Naive thymus-derived CD4-positive, alpha-beta T cell (primary cell): ENCODE measurements around the gene ZDHHC15. TPM values are rescaled to one million over a fixed set of nuclear protein-coding genes. Genes with fewer than 3 reads are reported as not detected.
"Not testable (repeated sequence)": the region's sequence is repeated elsewhere in the genome, so short reads cannot be mapped to it uniquely, and the experiment has no call there.

ENCODE experiments used
- ATAC-seq: fragments of 150-1000 bp; cut with Tn5 transposase; 2 replicates; pipeline ENCODE4 v1.10.0; 2021; ENCODE audit warnings: mild to moderate bottlenecking, moderate library complexity
- CTCF ChIA-PET: fragments of 350-600 bp; sonication (Branson Sonifier 250); formaldehyde crosslinking; loops from one replicate; lab custom pipeline; 2021; ENCODE audit warnings: antibody characterized with exemption; lab: Charles Lee
- POLR2A ChIA-PET: fragments of 350-600 bp; sonication (Branson Sonifier 250); formaldehyde crosslinking; loops from one replicate; lab custom pipeline; 2021; ENCODE audit warnings: antibody characterized with exemption, inconsistent platforms; lab: Charles Lee
- DNase-seq, 9 donors: peaks; one replicate each; pipeline versions ENCODE4 v3.0.0 to v3.0.0-alpha.2; 2020 to 2022; ENCODE audit warnings: mixed read lengths in 1 of 9
- H3K27ac ChIP-seq: one replicate; pipeline ENCODE4 v1.7.0; 2013; ENCODE audit warnings: mild to moderate bottlenecking, low read depth, low read length, moderate library complexity
- H3K27me3 ChIP-seq, 2 donors: one replicate each; pipeline ENCODE4 v1.7.0; 2013; ENCODE audit warnings: low read length in 2 of 2, mild to moderate bottlenecking in 2 of 2, moderate library complexity in 2 of 2; ENCODE audit not compliant: control insufficient read depth in 2 of 2, insufficient read depth in 2 of 2
- H3K36me3 ChIP-seq, 3 experiments: 1 replicate in 2 of 3; 2 replicates in 1 of 3; pipeline ENCODE4 v1.7.0; 2013; ENCODE audit warnings: low read length in 3 of 3, mild to moderate bottlenecking in 3 of 3, moderate library complexity in 1 of 3; ENCODE audit not compliant: insufficient read depth in 3 of 3, control insufficient read depth in 2 of 3
- H3K4me1 ChIP-seq, 2 donors: one replicate each; pipeline ENCODE4 v1.7.0; 2013; ENCODE audit warnings: low read length in 2 of 2, mild to moderate bottlenecking in 2 of 2, moderate library complexity in 1 of 2; ENCODE audit not compliant: control insufficient read depth in 2 of 2, insufficient read depth in 2 of 2
- H3K4me3 ChIP-seq: 2 replicates; pipeline ENCODE4 v1.7.0; 2013; ENCODE audit warnings: mild to moderate bottlenecking, low read length
- H3K9me3 ChIP-seq, 3 experiments: 1 replicate in 2 of 3; 2 replicates in 1 of 3; pipeline ENCODE4 v1.7.0; 2013; ENCODE audit warnings: low read length in 3 of 3; ENCODE audit not compliant: control insufficient read depth in 2 of 3
- H3K27ac Mint-ChIP-seq, 9 donors: one replicate each; pipeline ENCODE4 v1.8.0; 2020 to 2022; ENCODE audit warnings: mixed read lengths in 9 of 9, mild to moderate bottlenecking in 8 of 9, moderate library complexity in 5 of 9, inconsistent platforms in 2 of 9
- H3K27me3 Mint-ChIP-seq, 5 donors: one replicate each; pipeline ENCODE4 v1.8.0; 2021 to 2022; ENCODE audit warnings: mixed read lengths in 5 of 5, mild to moderate bottlenecking in 1 of 5
- H3K36me3 Mint-ChIP-seq, 5 donors: one replicate each; pipeline ENCODE4 v1.8.0; 2020 to 2022; ENCODE audit warnings: mixed read lengths in 5 of 5, mild to moderate bottlenecking in 3 of 5, inconsistent platforms in 1 of 5
- H3K4me1 Mint-ChIP-seq, 7 donors: one replicate each; pipeline ENCODE4 v1.8.0; 2020 to 2022; ENCODE audit warnings: mixed read lengths in 7 of 7, mild to moderate bottlenecking in 3 of 7, inconsistent platforms in 1 of 7
- H3K4me3 Mint-ChIP-seq, 10 donors: one replicate each; pipeline ENCODE4 v1.8.0; 2020 to 2022; ENCODE audit warnings: mild to moderate bottlenecking in 10 of 10, mixed read lengths in 10 of 10, moderate library complexity in 6 of 10, inconsistent platforms in 2 of 10
- H3K9me3 Mint-ChIP-seq, 11 donors: one replicate each; pipeline ENCODE4 v1.8.0; 2020 to 2022; ENCODE audit warnings: mixed read lengths in 11 of 11, mild to moderate bottlenecking in 4 of 11, inconsistent platforms in 1 of 11, moderate library complexity in 1 of 11
- intact Hi-C, 2 donors: fragments of 100-400 bp; cut with micrococcal nuclease; formaldehyde crosslinking; loops; one replicate each; pipeline ENCODE4 v1.15.1; 2023
- polyA plus RNA-seq, 2 donors: library from polyadenylated mRNA; unstranded; fragments of 300-500 nt; fragmentation: Illumina TruSeq; gene quantifications; one replicate each; pipeline ENCODE4 v1.2.3, GENCODE V29; 2021
- total RNA-seq, 6 experiments: library from RNA in 5 of 6; stranded (reverse) in 5 of 6; gene quantifications; 1 replicate in 5 of 6; 2 replicates in 1 of 6; pipeline ENCODE4 v1.2.3 and lab custom pipeline; 2021 to 2026

ZDHHC15 gene
- under 1 TPM in 4 of 5 experiments, not detected in 1; 0.16 to 0.84 (median 0.42) TPM for total RNA-seq
- under 1 TPM; 0.55 to 0.57 TPM for polyA plus RNA-seq
- total RNA-seq (lab: John Stamatoyannopoulos, UW): 1.3 reads per million, percentile 2 among the genes with 10 or more reads in this experiment

GRCh38 chrX:75522565-75523431 lies at the start of gene ZDHHC15:
Gene ZDHHC15 (minus strand): TSS chrX:75523037. CDS start chrX:75523024, 13 bp downstream.
- ChIA-PET POLR2A (interaction anchor here (0.8 to 1.1 kb wide), 3 partner anchors 249 to 649 kb away, joined by 3 to 7 read pairs (median 5); partner anchors contain the start of gene UPRT), CTCF (no interaction called here)
- Mint-ChIP-seq H3K27ac (peak within 1 kb of the TSS; percentile 15 to 93 (median 90)), H3K4me3 (peak within 1 kb of the TSS; percentile 70 to 97 (median 90)), H3K9me3 (no peaks in the 10 kb centered on the region), H3K27me3 (no peaks in the 10 kb centered on the region), H3K36me3 (no peaks in the 10 kb centered on the region), H3K4me1 (peaks cover 9 to 38% (median 30%) of the 10 kb centered on the region in 7 donors)
- H3K27me3 ChIP-seq: no peaks in the 10 kb centered on the region
- no peaks in the 10 kb centered on the region for H3K36me3 ChIP-seq
- intact Hi-C loops: loop anchor here in 1 of 2 donors (1.0 to 10.0 kb wide), 5 partner anchors 248 to 1958 kb away; partner anchors contain the start of genes ABCB7, CHIC1, MAGEE1 and NEXMIF
- DNase-seq: peak; percentile 18 to 63 (median 51)
- peak within 1 kb of the TSS; percentile 66 for H3K27ac ChIP-seq
- no peaks in the 10 kb centered on the region for H3K9me3 ChIP-seq
- peak; percentile 91 for ATAC-seq
- H3K4me3 ChIP-seq: peak within 1 kb of the TSS; percentile 64
- peaks cover 0 to 7% of the 10 kb centered on the region in 2 donors for H3K4me1 ChIP-seq

GRCh38 chrX:75560544-75560943 lies 37.7 kb upstream of the ZDHHC15 start:
- POLR2A ChIA-PET, H3K27ac ChIP-seq, H3K4me3 Mint-ChIP-seq, intact Hi-C loops, CTCF ChIA-PET, H3K36me3 ChIP-seq, ATAC-seq, H3K27me3 Mint-ChIP-seq, DNase-seq, H3K4me1 ChIP-seq, H3K27ac Mint-ChIP-seq, H3K36me3 Mint-ChIP-seq, H3K9me3 ChIP-seq, H3K4me1 Mint-ChIP-seq, H3K27me3 ChIP-seq, H3K4me3 ChIP-seq: not testable (repeated sequence)
- peaks cover 0 to 40% (median 7%) of the 10 kb centered on the region in 11 donors for H3K9me3 Mint-ChIP-seq

- ATAC-seq (no peak), DNase-seq (peak in 1 of 9 donors; percentile 1)
- Mint-ChIP-seq H3K27me3 (no peaks in the 10 kb centered on the region), H3K27ac (no peak overlapping the region), H3K36me3 (peaks cover 0 to 9% (median 7%) of the 10 kb centered on the region in 5 donors), H3K4me3 (no peak overlapping the region), H3K9me3 (peaks cover 0 to 29% (median 8%) of the 10 kb centered on the region in 11 donors), H3K4me1 (peaks cover 0 to 11% (median 4%) of the 10 kb centered on the region in 7 donors)
- Histone ChIP-seq H3K4me3 (no peak overlapping the region), H3K9me3 (no peaks in the 10 kb centered on the region), H3K27me3 (no peaks in the 10 kb centered on the region), H3K4me1 (no peaks in the 10 kb centered on the region), H3K27ac (no peak overlapping the region), H3K36me3 (no peaks in the 10 kb centered on the region)
- intact Hi-C loops: no loop called here
- CTCF ChIA-PET: no interaction called here
- POLR2A ChIA-PET: no interaction called here
These were observed 24.9 kb upstream of the ZDHHC15 start for GRCh38 chrX:75547783-75548182.

GRCh38 chrX:75546724-75547511 lies 24.1 kb upstream of the ZDHHC15 start:
- peaks cover 0 to 15% (median 7%) of the 10 kb centered on the region in 5 donors for H3K36me3 Mint-ChIP-seq
- no peak for ATAC-seq
- Histone ChIP-seq H3K27me3 (no peaks in the 10 kb centered on the region), H3K36me3 (no peaks in the 10 kb centered on the region), H3K4me1 (no peaks in the 10 kb centered on the region), H3K4me3 (no peak overlapping the region), H3K27ac (no peak overlapping the region), H3K9me3 (no peaks in the 10 kb centered on the region)
- no peaks in the 10 kb centered on the region for H3K27me3 Mint-ChIP-seq
- CTCF ChIA-PET: no interaction called here
- POLR2A ChIA-PET: no interaction called here
- peaks cover 0 to 11% (median 4%) of the 10 kb centered on the region in 7 donors for H3K4me1 Mint-ChIP-seq
- peak overlapping the region in 1 of 10 donors; percentile 40 for H3K4me3 Mint-ChIP-seq
- peaks cover 0 to 31% (median 8%) of the 10 kb centered on the region in 11 donors for H3K9me3 Mint-ChIP-seq
- DNase-seq: no peak
- no peak overlapping the region for H3K27ac Mint-ChIP-seq
- intact Hi-C loops: no loop called here

- CTCF ChIA-PET: no interaction called here
- Histone ChIP-seq H3K27me3 (no peaks in the 10 kb centered on the region), H3K4me3 (no peak overlapping the region), H3K27ac (no peak overlapping the region), H3K9me3 (no peaks in the 10 kb centered on the region), H3K4me1 (no peaks in the 10 kb centered on the region), H3K36me3 (no peaks in the 10 kb centered on the region)
- intact Hi-C loops: no loop called here
- ATAC-seq: no peak
- DNase-seq: no peak
- H3K9me3 Mint-ChIP-seq: peaks cover 0 to 20% (median 3%) of the 10 kb centered on the region in 11 donors
- no peaks in the 10 kb centered on the region for H3K27me3 Mint-ChIP-seq
- POLR2A ChIA-PET: no interaction called here
- H3K36me3 Mint-ChIP-seq: peaks cover 0 to 15% (median 7%) of the 10 kb centered on the region in 5 donors
- H3K27ac Mint-ChIP-seq: no peak overlapping the region
- peaks cover 0 to 11% (median 4%) of the 10 kb centered on the region in 7 donors for H3K4me1 Mint-ChIP-seq
- H3K4me3 Mint-ChIP-seq: no peak overlapping the region
These were observed 21.9 kb upstream of the ZDHHC15 start for GRCh38 chrX:75544786-75545185.

- DNase-seq (no peak), ATAC-seq (no peak)
- H3K9me3 Mint-ChIP-seq: peaks cover 0 to 22% (median 11%) of the 10 kb centered on the region in 11 donors
- CTCF ChIA-PET: interaction anchor here (0.6 kb wide), 2 partner anchors 194 to 198 kb away, joined by 3 to 8 read pairs; no protein-coding TSS in a partner anchor
- intact Hi-C loops: no loop called here
- H3K4me1 ChIP-seq: no peaks in the 10 kb centered on the region
- no peak overlapping the region for H3K4me3 ChIP-seq
- no peaks in the 10 kb centered on the region for H3K9me3 ChIP-seq
- no peak overlapping the region for H3K27ac Mint-ChIP-seq
- no peaks in the 10 kb centered on the region for H3K36me3 ChIP-seq
- H3K27me3 Mint-ChIP-seq: no peaks in the 10 kb centered on the region
- H3K36me3 Mint-ChIP-seq: peaks cover 0 to 13% (median under 1%) of the 10 kb centered on the region in 5 donors
- POLR2A ChIA-PET: no interaction called here
- H3K4me3 Mint-ChIP-seq: no peak overlapping the region
- no peaks in the 10 kb centered on the region for H3K27me3 ChIP-seq
- no peak overlapping the region for H3K27ac ChIP-seq
- no peaks in the 10 kb centered on the region for H3K4me1 Mint-ChIP-seq
These were observed 38.9 kb downstream of the ZDHHC15 start for GRCh38 chrX:75483933-75484332.
